Activated CD8-positive, alpha-beta memory T cell treated with anti-CD3 and anti-CD28 coated beads, Interleukin-2, amount 50 U/mL, for 24 hours (primary cell): Measurements from ENCODE around the gene KCNJ12.
"Not testable (repeated sequence)": the region's sequence is repeated elsewhere in the genome, so short reads cannot be mapped to it uniquely, and the experiment has no call there.

Experiments used
- DNase-seq: peaks from one replicate; pipeline ENCODE4 v3.0.0-alpha.2; 2020; ENCODE audit errors: extremely low read depth

Gene KCNJ12

GRCh38 chr17:21376081-21376758 is at the start of gene KCNJ12:
KCNJ12 (plus strand) TSS chr17:21376357; CDS start chr17:21415343, 38,986 bp downstream.
- DNase-seq, result no peak

DNA sequence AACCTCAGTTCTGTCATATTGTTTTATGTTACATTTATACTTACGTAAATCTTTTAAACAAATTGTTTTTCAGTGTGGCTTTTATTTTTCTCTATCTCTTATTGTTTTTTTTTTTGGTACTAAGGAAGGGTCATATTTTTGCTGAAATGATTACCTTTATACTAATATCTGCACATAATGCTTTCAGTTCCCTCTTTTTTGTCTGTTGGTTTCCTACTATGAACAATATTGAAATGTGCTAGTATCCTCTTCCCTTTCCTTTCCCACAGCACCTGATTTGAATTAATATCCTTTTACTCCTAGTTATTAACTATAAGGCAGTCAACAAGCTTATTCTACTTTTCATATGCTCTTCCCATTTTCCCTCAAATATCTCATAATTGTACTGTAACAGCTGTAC is 48.2 kb upstream of the KCNJ12 start:
- DNase-seq, result not testable (repeated sequence)

GRCh38 chr17:21328778-21329177 is 47.4 kb upstream of the KCNJ12 start:
- not testable (repeated sequence) for DNase-seq

GRCh38 chr17:21330436-21331160 is 45.6 kb upstream of the KCNJ12 start:
- no peak for DNase-seq

DNA sequence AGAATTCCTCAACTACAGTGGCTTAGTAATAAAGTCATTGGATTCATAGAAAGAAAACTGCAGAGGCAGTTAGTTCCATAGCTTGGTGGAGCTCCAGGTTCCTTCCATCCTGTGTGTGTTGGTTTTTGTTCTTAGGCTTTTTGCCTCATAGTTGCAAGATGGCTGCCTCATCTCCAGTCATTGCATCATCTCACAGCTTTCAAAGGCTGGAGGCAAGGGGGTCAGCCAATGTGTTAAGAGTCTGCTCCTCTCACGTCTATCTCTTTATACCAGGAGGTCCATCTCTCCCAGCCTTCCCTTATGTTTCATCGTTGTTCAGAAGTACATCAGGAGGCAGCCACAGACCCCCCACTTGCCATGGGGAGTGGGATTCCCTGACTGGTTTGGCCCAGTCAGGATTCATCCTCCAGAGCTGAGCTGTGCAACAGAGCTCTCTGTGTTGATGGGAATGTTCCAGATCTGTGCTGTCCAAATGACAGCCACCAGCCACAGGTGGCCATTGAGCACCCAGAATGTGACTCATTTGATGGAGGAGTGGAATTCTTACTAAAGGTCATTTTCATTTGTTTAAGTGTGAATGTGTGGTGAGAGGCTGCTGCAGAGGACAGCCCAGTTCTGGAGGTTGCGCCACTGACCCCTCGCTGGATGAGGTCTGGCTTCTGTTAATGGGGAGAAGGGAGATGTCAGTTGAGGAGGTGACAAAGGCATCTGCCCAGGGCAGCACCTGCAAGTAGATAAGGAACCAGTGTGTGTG is 39.4 kb upstream of the KCNJ12 start:
- DNase-seq, result not testable (repeated sequence)

DNA sequence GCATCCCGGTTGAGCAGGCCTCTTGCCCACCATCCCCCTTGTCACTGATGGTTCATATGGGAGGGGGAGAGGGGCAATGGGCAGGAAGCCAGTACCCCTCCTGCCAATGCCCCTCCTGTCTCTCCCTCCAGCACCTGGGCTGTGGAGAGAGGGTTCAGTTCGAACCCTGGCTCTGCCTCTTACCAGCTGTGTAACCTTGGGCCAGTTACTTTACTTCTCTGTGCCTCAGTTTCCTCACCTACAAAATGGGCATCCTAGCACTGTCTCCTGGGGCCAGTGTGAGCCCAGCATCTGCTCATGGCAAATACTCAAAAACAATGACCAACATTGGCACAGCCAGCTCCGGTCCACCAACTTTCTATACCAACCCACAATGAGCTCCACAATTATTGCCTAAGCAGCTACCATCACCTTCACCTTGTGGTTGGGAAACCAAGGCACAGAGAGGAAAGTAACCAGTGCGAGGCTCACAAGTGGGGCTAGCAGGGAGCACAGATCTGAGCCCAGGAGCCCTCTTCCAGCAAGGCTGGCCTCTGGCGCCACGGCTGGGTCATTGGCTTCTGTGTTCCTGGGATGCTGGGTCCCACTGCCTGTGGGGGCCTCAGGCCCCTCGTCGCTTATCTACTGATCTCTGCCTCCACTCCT is 38.1 kb upstream of the KCNJ12 start:
- not testable (repeated sequence) for DNase-seq

DNA sequence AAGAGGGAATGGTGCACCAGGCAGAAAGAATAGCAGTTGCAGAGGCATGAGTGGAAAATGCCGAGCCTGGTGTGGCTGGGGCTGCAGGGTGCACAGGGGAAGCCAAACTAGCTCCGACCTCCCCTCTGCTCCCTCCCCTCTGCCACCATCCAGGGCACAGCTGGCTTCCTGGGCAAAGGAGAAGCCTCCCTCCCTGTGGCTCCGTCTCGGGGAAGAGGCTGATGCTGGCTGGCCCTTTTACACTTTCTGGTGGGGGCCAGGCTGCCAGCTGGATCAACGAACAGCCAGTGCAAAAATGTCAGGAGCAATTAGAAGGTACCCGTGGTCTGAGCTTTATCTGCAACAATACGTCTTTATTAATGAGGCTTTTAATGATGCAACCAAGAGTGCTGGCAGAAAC is 37.1 kb upstream of the KCNJ12 start:
- DNase-seq, result no peak

GRCh38 chr17:21339571-21339970 is 36.6 kb upstream of the KCNJ12 start:
- DNase-seq, result not testable (repeated sequence)

GRCh38 chr17:21340407-21340806 is 35.8 kb upstream of the KCNJ12 start:
- not testable (repeated sequence) for DNase-seq

DNA sequence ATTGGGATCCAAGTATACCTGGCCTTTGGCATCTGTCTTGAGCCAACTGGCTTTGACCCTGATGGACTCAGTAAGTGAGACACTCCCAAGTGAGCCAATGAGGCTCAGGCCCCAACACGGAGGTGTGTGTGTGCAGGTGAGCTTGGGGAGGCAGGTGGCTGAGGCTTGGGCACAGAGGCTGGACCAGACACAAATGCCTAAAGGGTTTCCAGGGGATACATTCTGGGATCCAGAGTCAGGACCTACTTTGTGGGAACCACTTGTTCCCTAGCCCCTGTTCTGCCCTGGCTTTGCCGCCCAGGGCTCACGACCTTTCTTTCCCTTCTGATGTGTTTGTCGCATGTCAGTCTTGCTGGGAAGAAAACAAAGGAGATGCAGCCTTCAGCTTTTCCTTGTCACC is 34.9 kb upstream of the KCNJ12 start:
- DNase-seq, result not testable (repeated sequence)

DNA sequence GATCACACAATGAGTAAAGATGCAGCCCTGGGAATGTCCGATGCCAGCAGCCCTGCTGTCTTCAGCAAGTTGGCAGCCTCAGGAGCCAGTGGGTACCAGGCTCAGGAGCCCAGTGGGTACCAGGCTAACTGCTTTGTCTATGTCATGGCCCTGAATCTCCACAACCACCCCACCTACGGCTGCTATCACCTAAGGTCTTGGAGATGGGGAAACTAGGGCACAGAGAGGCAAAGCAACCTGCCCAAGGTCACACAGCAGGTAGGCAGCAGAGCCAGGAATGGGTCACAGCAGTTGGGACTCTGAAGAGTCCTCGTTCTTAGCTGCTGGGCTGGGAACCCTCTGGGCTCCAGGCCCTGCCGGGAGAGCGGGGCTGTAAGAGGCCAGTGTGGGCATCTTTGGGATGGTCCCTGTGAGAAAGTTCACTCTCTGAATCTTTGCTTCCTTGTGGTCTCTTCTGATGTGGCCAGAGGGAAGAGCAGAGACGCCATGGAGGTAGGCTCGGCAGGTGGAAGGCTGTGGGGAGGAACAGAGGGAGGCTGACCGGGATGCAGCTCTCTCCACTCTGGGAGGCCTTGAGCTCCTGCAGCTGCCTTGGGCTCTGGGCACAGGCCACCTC is 34.1 kb upstream of the KCNJ12 start:
- DNase-seq, result not testable (repeated sequence)

- not testable (repeated sequence) for DNase-seq
Observed at GRCh38 chr17:21343061-21343949, 32.9 kb upstream of the KCNJ12 start.

DNA sequence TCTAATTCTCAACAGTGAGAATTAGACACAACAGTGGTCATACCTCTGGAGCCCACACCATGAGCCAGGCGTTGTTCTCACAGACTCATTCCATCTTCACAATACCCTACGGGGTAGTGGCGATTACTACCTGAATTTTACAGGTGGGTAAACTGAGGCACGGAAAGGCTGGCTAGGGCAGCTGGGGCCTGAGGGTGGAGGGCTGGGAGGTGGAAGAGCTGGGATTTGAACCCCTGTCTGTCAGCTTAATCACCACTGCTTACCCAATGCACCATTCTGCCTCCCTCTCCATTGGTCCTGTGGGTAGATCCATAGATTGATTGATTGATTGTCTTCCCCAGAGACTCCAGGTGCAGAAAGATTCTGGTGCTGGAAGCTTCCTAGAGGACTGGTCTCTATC is 31.4 kb upstream of the KCNJ12 start:
- DNase-seq, result not testable (repeated sequence)

GRCh38 chr17:21345236-21345635 is 30.9 kb upstream of the KCNJ12 start:
- no peak for DNase-seq

- not testable (repeated sequence) for DNase-seq
Observed at GRCh38 chr17:21346107-21346506, 30.1 kb upstream of the KCNJ12 start.

DNA sequence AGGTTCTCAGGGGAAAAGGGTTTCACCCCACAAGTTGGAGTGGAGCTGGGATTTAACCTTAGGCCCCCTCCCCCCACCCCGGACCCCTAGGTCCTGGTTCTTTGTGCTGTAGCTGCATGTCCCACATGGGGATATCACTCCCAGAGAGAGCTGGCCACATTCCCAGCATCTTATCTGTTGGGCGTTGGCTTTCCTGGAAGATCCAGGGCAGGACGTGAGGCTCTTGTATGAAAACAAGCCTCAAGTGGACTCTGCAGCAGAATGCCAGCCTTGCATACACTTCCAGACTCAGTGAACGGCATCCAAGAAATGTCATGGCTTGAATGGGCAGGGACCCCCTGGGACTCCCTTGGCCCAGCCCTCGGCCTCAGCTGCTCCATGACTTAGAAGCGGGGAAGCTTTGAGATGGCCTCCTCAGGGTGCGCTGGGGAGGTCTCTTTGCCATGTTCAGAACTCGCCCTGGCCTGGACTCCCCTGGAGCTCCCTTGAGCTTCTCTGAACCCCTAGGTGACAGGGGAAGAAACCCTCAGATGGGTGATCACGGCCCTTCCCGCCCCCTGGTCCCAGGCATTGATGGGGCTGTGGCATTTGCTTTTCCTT is 29.4 kb upstream of the KCNJ12 start:
- not testable (repeated sequence) for DNase-seq

- DNase-seq, result not testable (repeated sequence)
Observed at GRCh38 chr17:21347660-21348059, 28.5 kb upstream of the KCNJ12 start.

DNA sequence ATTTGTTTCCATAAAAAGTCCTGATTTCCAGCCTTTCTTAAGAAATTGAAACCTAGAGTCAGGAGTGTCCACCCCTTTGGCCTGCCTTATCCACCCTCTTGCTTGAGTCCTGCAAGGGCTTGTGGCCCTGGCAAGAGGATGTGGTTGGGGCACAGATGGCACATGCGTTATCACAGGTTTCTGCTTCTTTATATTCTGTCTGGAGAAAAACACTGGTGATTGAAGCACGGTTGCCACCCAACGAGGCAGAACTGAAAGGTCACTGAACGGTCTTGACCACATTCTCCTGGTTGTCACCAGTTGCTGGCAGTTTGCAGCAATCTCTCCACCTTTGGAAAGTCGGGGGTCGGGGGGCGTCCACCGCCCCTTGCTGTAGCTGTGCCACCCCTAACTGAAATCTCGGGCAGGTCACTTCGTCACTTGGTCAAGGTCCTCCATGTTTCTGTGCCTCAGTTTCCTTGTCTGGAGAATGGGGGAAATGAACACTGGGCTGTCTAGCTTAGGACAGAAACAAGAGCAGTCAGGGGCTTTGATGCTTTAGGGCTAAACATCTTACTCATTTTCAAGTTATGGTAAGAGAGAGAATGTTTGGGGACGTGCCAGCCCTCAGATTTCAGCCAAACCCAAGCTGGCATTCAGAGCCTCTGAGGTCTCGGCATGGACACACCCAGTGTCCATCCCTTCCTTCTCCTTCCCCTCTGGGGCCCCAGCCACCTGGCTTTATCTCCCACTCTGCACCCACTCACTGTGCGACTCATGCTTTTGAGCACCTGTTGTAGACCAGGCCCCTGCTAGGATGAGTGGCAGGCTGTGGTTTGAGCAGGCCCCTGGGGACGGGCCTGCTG is 27.9 kb upstream of the KCNJ12 start:
- DNase-seq, result not testable (repeated sequence)

- not testable (repeated sequence) for DNase-seq
Observed at GRCh38 chr17:21348926-21349261, 27.3 kb upstream of the KCNJ12 start.
